ENCODE data around the gene NEBL.

- no peak for TF ChIP-seq ZNF274 (IDR thresholded peaks at IDR 0.05; ENCODE audit: low read depth, low read length)
- no peak for TF ChIP-seq YY1 (IDR thresholded peaks at IDR 0.05; ENCODE audit: insufficient read depth, insufficient read length)
These were observed 7.1 kb downstream of the NEBL start for GRCh38 chr10:20890009-20890408.

All from NT2/D1 (cell line).